ENCODE measurements around the gene MAPK8. TPM values are rescaled to one million over a fixed set of nuclear protein-coding genes. Genes with fewer than 3 reads are reported as not detected.

Gene MAPK8
- total and polyA plus RNA-seq, 7 experiments from 2014 or later: 22.2 to 63.9 (median 41.9) TPM

GRCh38 chr10:48430402-48430993 is 124.0 kb downstream of the MAPK8 start:
- H3K27me3 ChIP-seq (ENCODE audit: control insufficient read depth in 2 of 2, insufficient read depth in 2 of 2, low read length in 2 of 2): no peaks in the 10 kb centered on the region
- DNase-seq (no peak), ATAC-seq (no peak)
- H3K27me3 Mint-ChIP-seq: no peaks in the 10 kb centered on the region
- H3K4me3 ChIP-seq (ENCODE audit: low read length): no peak overlapping the region
- no peaks in the 10 kb centered on the region for H3K4me1 ChIP-seq (ENCODE audit: control insufficient read depth in 2 of 2, insufficient read depth in 2 of 2, low read length in 2 of 2)
- no peak overlapping the region for H3K27ac ChIP-seq (ENCODE audit: low read depth, low read length)
- H3K4me3 Mint-ChIP-seq: no peak overlapping the region
- peaks cover 0 to 56% (median 22%) of the 10 kb centered on the region in 5 donors for H3K36me3 Mint-ChIP-seq
- ChIA-PET CTCF (no interaction called here), POLR2A (interaction anchor here (0.9 kb wide), 1 partner anchor 9 kb away, joined by 4 read pairs; no protein-coding TSS in a partner anchor)
- H3K27ac Mint-ChIP-seq: peak overlapping the region in 3 of 9 donors; percentile 14 to 49 (median 21)
- peaks cover 0 to 1% (median 0%) of the 10 kb centered on the region in 7 donors for H3K4me1 Mint-ChIP-seq
- intact Hi-C loops (cut with micrococcal nuclease): no loop called here
- H3K9me3 ChIP-seq (ENCODE audit: control insufficient read depth in 2 of 3, low read length in 3 of 3): no peaks in the 10 kb centered on the region
- H3K9me3 Mint-ChIP-seq: no peaks in the 10 kb centered on the region
- peaks cover 0 to 34% (median 0%) of the 10 kb centered on the region in 3 experiments for H3K36me3 ChIP-seq (ENCODE audit: control insufficient read depth in 2 of 3, insufficient read depth in 3 of 3, low read length in 3 of 3)

- Histone ChIP-seq H3K4me3 (ENCODE audit: low read length) (no peak overlapping the region), H3K36me3 (ENCODE audit: control insufficient read depth in 2 of 3, insufficient read depth in 3 of 3, low read length in 3 of 3) (peaks cover 0 to 31% (median 5%) of the 10 kb centered on the region in 3 experiments), H3K27me3 (ENCODE audit: control insufficient read depth in 2 of 2, insufficient read depth in 2 of 2, low read length in 2 of 2) (no peaks in the 10 kb centered on the region), H3K4me1 (ENCODE audit: control insufficient read depth in 2 of 2, insufficient read depth in 2 of 2, low read length in 2 of 2) (no peaks in the 10 kb centered on the region), H3K27ac (ENCODE audit: low read depth, low read length) (no peak overlapping the region), H3K9me3 (ENCODE audit: control insufficient read depth in 2 of 3, low read length in 3 of 3) (no peaks in the 10 kb centered on the region)
- Mint-ChIP-seq H3K27me3 (no peaks in the 10 kb centered on the region), H3K36me3 (peaks cover 0 to 54% (median 15%) of the 10 kb centered on the region in 5 donors), H3K4me1 (peaks cover 0 to 1% (median 0%) of the 10 kb centered on the region in 7 donors), H3K27ac (peak overlapping the region in 1 of 9 donors; percentile 2), H3K9me3 (no peaks in the 10 kb centered on the region), H3K4me3 (no peak overlapping the region)
- no peak for DNase-seq
- POLR2A ChIA-PET: no interaction called here
- CTCF ChIA-PET: no interaction called here
- intact Hi-C loops (cut with micrococcal nuclease): no loop called here
- ATAC-seq: no peak
Measured at GRCh38 chr10:48431871-48432270, 125.4 kb downstream of the MAPK8 start.

- no peaks in the 10 kb centered on the region for H3K9me3 ChIP-seq (ENCODE audit: control insufficient read depth in 2 of 3, low read length in 3 of 3)
- peaks cover 0 to 12% (median 5%) of the 10 kb centered on the region in 3 experiments for H3K36me3 ChIP-seq (ENCODE audit: control insufficient read depth in 2 of 3, insufficient read depth in 3 of 3, low read length in 3 of 3)
- ChIA-PET POLR2A (no interaction called here), CTCF (no interaction called here)
- DNase-seq: no peak
- Mint-ChIP-seq H3K36me3 (peaks cover 0 to 24% (median 6%) of the 10 kb centered on the region in 5 donors), H3K9me3 (no peaks in the 10 kb centered on the region), H3K27ac (peak overlapping the region in 1 of 9 donors; percentile 1), H3K27me3 (no peaks in the 10 kb centered on the region), H3K4me1 (no peaks in the 10 kb centered on the region), H3K4me3 (no peak overlapping the region)
- no peak overlapping the region for H3K27ac ChIP-seq (ENCODE audit: low read depth, low read length)
- no peaks in the 10 kb centered on the region for H3K27me3 ChIP-seq (ENCODE audit: control insufficient read depth in 2 of 2, insufficient read depth in 2 of 2, low read length in 2 of 2)
- ATAC-seq: no peak
- intact Hi-C loops (cut with micrococcal nuclease): no loop called here
- no peak overlapping the region for H3K4me3 ChIP-seq (ENCODE audit: low read length)
- no peaks in the 10 kb centered on the region for H3K4me1 ChIP-seq (ENCODE audit: control insufficient read depth in 2 of 2, insufficient read depth in 2 of 2, low read length in 2 of 2)
Measured at GRCh38 chr10:48437546-48437945, 131.1 kb downstream of the MAPK8 start.

GRCh38 chr10:48439031-48439430 is 132.6 kb downstream of the MAPK8 start:
- no peak overlapping the region for H3K27ac ChIP-seq (ENCODE audit: low read depth, low read length)
- H3K4me1 Mint-ChIP-seq: no peaks in the 10 kb centered on the region
- no peaks in the 10 kb centered on the region for H3K9me3 Mint-ChIP-seq

GRCh38 chr10:48439581-48440041 is 133.1 kb downstream of the MAPK8 start:
- H3K9me3 ChIP-seq (ENCODE audit: control insufficient read depth in 2 of 3, low read length in 3 of 3): no peaks in the 10 kb centered on the region
- intact Hi-C loops (cut with micrococcal nuclease): no loop called here
- peaks cover 0 to 5% (median 5%) of the 10 kb centered on the region in 3 experiments for H3K36me3 ChIP-seq (ENCODE audit: control insufficient read depth in 2 of 3, insufficient read depth in 3 of 3, low read length in 3 of 3)
- Mint-ChIP-seq H3K4me3 (no peak overlapping the region), H3K27me3 (no peaks in the 10 kb centered on the region), H3K27ac (no peak overlapping the region), H3K4me1 (no peaks in the 10 kb centered on the region), H3K36me3 (peaks cover 0 to 10% (median under 1%) of the 10 kb centered on the region in 5 donors), H3K9me3 (no peaks in the 10 kb centered on the region)
- H3K4me1 ChIP-seq (ENCODE audit: control insufficient read depth in 2 of 2, insufficient read depth in 2 of 2, low read length in 2 of 2): no peaks in the 10 kb centered on the region
- no peak overlapping the region for H3K27ac ChIP-seq (ENCODE audit: low read depth, low read length)
- ATAC-seq (no peak), DNase-seq (no peak)
- CTCF ChIA-PET: no interaction called here
- no peaks in the 10 kb centered on the region for H3K27me3 ChIP-seq (ENCODE audit: control insufficient read depth in 2 of 2, insufficient read depth in 2 of 2, low read length in 2 of 2)
- POLR2A ChIA-PET: interaction anchor here (1.3 kb wide), 1 partner anchor 8 kb away, joined by 4 read pairs; no protein-coding TSS in a partner anchor
- H3K4me3 ChIP-seq (ENCODE audit: low read length): no peak overlapping the region

More at GRCh38 chr10:48439031-48439430, 132.6 kb downstream of the MAPK8 start:
- H3K36me3 Mint-ChIP-seq: peaks cover 0 to 16% (median 6%) of the 10 kb centered on the region in 5 donors
- POLR2A ChIA-PET: interaction anchor here (1.3 kb wide), 1 partner anchor 8 kb away, joined by 4 read pairs; no protein-coding TSS in a partner anchor
- peak overlapping the region in 1 of 9 donors; percentile 58 for H3K27ac Mint-ChIP-seq
- H3K4me1 ChIP-seq (ENCODE audit: control insufficient read depth in 2 of 2, insufficient read depth in 2 of 2, low read length in 2 of 2): no peaks in the 10 kb centered on the region
- intact Hi-C loops (cut with micrococcal nuclease): no loop called here
- DNase-seq (no peak), ATAC-seq (no peak)
- no peak overlapping the region for H3K4me3 Mint-ChIP-seq
- no peak overlapping the region for H3K4me3 ChIP-seq (ENCODE audit: low read length)
- no peaks in the 10 kb centered on the region for H3K9me3 ChIP-seq (ENCODE audit: control insufficient read depth in 2 of 3, low read length in 3 of 3)
- no peaks in the 10 kb centered on the region for H3K27me3 Mint-ChIP-seq
- CTCF ChIA-PET: no interaction called here
- no peaks in the 10 kb centered on the region for H3K27me3 ChIP-seq (ENCODE audit: control insufficient read depth in 2 of 2, insufficient read depth in 2 of 2, low read length in 2 of 2)
- peaks cover 0 to 11% (median 5%) of the 10 kb centered on the region in 3 experiments for H3K36me3 ChIP-seq (ENCODE audit: control insufficient read depth in 2 of 3, insufficient read depth in 3 of 3, low read length in 3 of 3)

- Mint-ChIP-seq H3K4me3 (no peak overlapping the region), H3K9me3 (no peaks in the 10 kb centered on the region)
- POLR2A ChIA-PET: no interaction called here
Measured at GRCh38 chr10:48440771-48441170, 134.3 kb downstream of the MAPK8 start.

More at GRCh38 chr10:48440771-48441170, 134.3 kb downstream of the MAPK8 start:
- no peak overlapping the region for H3K27ac ChIP-seq (ENCODE audit: low read depth, low read length)
- H3K4me1 Mint-ChIP-seq: no peaks in the 10 kb centered on the region
- no peak for DNase-seq
- no peak overlapping the region for H3K27ac Mint-ChIP-seq
- H3K36me3 ChIP-seq (ENCODE audit: control insufficient read depth in 2 of 3, insufficient read depth in 3 of 3, low read length in 3 of 3): peaks cover 0 to 4% (median 3%) of the 10 kb centered on the region in 3 experiments
- CTCF ChIA-PET: no interaction called here
- no peak overlapping the region for H3K4me3 ChIP-seq (ENCODE audit: low read length)
- no peaks in the 10 kb centered on the region for H3K27me3 Mint-ChIP-seq
- intact Hi-C loops (cut with micrococcal nuclease): no loop called here
- no peak for ATAC-seq
- H3K27me3 ChIP-seq (ENCODE audit: control insufficient read depth in 2 of 2, insufficient read depth in 2 of 2, low read length in 2 of 2): no peaks in the 10 kb centered on the region
- no peaks in the 10 kb centered on the region for H3K4me1 ChIP-seq (ENCODE audit: control insufficient read depth in 2 of 2, insufficient read depth in 2 of 2, low read length in 2 of 2)
- H3K9me3 ChIP-seq (ENCODE audit: control insufficient read depth in 2 of 3, low read length in 3 of 3): no peaks in the 10 kb centered on the region
- H3K36me3 Mint-ChIP-seq: peaks cover 0 to 7% (median 0%) of the 10 kb centered on the region in 5 donors

Data from naive thymus-derived CD4-positive, alpha-beta T cell (primary cell).